ENCODE data around the gene MMRN2.
"Not testable (repeated sequence)": the region's sequence is repeated elsewhere in the genome, so short reads cannot be mapped to it uniquely, and the experiment has no call there.

Gene MMRN2

DNA sequence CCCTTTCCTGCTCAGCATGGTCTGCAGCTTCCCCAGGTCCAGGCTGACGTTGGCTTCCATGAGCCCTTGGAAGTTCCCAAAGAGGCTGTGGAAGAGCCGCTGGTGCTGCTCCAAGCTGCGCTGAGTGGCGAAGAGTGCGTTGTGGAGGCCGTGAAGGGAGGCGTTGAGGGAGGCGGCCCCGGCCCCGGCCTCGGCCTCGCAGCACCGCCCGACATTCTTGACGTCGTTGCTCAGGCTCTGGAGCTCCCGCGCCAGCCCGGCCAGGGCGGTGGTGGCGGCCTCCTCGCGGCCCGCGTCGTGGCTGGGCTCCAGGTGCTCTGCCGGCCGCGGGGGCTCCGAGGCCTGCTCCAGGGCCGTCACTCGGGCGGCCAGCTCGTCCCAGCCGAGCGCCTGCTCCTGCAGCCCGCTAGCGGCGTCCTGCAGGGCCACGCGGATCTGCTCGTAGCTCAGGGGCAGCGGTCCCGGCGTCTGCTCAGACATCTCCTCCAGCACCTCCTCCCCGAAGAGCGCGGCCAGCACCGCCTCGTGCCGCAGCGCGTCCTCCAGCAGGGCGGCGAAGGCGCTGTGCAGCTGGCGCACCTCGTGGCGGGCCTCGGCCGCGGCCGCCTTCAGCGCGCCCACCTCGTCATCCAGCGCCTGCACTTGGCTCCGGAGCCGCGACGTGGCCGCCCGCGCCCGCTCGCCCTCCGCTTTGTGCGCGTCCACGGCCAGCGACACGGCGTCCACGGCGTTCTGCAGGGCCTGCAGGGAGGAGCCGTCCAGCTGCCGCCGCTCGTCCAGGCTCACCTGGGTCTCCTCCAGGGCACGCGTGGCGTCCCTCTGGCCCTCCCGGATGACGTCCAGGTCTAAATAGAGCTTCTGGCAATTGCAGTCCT lies 14.7 kb downstream of the MMRN2 start:
- H3K4me3 ChIP-seq (ENCODE audit: low read depth, low read length), result no peak overlapping the region

DNA sequence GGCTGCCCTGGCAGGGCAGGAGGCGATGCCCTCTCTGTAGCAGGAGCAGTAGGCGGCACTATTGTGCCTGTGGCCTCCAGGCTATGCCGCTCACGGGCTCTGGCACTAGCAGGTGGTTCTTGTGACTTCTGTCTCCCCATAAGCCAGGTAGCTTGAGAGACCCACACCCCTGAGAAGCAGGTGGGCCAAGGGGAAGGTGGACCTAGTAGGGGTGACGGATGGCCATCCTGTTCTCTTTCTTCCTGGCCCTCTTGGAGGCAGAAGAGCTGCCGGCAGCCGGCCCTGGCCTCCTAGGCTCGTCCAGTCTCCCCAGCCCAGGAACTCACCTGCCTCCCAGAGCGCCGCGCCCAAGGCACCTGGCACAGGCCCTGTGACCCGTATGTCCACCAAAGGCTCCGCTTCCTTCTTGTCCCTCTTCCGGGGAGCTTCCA lies 15.4 kb downstream of the MMRN2 start:
- H3K4me3 ChIP-seq (ENCODE audit: low read depth, low read length), result no peak overlapping the region

DNA sequence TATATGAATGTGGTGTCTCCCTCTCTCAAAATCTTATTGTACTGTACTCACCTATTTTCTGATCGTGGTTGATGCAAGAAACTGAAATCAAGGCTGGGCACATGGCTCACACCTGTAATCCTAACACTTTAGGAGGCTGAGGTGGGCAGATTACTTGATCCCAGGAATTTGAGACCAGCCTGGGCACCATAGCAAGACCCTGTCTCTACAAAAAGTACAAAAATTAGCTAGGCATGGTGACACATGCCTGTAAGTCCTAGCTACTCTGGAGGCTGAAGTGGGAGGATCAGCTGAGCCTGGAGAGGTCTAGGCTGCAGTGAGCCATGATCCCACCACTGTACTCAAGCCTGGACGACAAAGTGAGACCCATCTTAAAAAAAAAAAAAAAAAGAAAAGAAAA lies 16.0 kb downstream of the MMRN2 start:
- H3K4me3 ChIP-seq (ENCODE audit: low read depth, low read length), result no peak overlapping the region

DNA sequence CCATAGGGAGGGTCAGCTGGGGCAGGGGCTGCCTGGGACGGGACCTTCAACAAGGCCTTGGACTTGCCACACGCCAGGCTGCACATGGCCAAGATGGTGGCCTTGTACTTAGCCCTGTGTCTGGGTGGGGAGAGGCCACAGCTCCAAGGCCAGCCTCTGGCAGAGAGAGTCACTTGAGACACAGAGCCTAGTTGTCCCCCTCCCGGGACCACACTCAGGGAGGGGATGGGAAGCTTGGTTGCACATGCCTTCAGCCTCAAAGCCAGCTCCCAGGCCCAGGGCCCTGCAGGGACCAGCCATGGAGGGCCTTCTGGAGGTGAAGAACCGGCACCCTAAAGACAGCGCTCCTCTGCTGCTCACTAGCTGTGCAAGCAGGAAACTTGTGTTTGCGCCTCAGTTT lies 16.7 kb downstream of the MMRN2 start:
- no peak overlapping the region for H3K4me3 ChIP-seq (ENCODE audit: low read depth, low read length)

DNA sequence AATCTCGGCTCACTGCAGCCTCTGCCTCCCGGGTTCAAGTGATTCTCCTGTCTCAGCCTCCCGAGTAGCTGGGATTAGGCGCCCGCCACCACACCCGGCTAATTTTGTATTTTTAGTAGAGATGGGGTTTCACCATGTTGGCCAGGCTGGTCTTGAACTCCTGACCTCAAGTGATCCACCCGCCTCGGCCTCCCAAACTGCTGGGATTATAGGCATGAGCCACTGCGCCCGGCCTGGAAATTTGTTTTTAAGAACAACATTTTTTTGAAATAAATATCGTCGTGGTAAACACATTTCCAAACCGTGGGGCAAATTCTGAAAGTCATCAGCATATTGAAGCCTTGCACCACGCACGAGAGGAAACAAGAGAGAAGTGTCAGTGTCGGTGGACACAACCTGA lies 17.3 kb downstream of the MMRN2 start:
- not testable (repeated sequence) for H3K4me3 ChIP-seq (ENCODE audit: low read depth, low read length)

DNA sequence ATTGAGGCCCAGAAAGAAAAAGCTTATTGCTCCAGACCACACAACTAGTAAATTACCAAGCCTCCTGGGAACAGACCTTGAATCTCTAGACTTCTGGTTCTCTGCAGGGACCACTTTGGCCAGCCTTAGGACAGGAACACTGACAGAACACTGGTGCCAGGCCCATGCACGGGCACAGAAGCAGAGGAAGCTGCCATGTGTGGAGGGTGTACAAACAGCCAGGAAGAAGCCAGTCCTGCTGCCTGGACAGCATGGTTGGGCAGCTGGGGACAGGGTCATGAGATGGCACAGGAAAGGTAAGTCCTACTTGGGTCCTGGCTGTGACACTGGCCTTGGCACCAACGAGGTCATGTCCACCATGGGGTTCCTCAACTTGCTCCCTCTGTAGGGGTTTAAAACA lies 19.2 kb downstream of the MMRN2 start:
- no peak overlapping the region for H3K4me3 ChIP-seq (ENCODE audit: low read depth, low read length)

DNA sequence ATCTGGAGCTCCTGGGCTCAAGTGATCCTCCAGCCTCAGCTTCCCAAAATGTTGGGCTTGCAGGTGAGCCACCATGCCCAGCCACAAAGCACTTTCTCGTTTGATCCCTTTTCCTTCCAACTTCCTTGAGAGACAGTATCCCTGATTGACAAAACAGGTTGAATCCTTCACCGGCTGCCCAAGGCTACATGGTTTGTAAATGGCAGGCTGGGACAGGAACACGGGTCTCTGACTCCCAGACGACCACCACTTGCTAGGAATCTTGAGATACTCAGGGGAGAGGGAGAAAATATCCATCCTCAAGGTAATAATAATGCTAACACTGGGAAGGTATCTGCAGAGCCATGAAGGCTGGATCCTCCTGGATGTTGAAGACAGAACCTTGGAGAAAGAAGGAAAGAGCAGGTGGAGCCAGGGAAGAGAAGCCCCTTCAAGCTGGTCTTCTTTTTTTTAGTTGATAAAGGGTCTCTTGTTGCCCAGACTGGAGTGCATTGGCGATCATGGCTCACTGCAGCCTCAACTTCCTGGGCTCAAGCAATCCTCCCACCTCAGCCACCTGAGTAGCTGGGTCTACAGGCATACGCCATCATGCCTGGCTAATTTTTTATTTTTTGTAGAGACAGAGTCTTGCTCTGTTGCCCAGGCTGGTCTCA lies 19.8 kb downstream of the MMRN2 start:
- H3K4me3 ChIP-seq (ENCODE audit: low read depth, low read length), result no peak overlapping the region

DNA sequence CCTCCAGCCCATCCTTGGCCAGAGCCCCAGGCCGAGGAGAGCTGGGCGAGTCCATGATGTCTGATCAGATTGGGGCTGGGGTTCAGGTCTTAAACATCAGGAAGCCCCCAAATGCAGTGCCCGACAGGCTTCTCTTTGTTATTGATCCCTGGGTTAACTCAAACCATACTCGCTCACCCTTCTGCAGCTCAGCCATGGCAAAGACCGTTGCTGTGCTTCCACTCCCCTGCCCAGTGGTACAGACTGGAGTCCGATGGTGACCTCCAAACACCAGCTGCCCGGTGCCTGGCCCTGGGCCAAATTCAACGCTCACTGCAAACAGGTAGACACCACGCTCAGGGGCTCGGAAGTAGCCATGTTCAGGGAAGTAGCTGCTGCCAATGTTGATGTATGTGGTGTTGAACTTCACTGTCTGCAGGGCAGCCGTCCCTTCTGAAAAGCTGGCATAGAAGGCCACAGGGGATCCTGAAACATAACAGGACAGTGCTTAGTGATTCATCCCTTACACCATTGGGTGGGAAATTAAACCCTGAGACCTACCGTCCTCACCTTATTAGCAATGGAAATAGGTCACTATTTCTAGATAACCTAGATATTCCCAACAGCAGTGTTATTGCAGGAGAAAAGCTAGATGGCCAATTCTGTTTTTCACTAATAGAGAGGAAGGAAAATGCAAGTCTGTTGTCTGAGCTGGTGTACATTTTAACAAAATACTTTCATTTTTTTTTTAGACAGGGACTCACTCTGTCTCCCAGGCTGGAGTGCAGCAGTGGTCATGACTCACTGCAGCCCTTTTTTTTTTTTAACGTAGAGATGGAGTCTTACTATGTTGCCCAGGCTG lies 20.5 kb downstream of the MMRN2 start:
- no peak overlapping the region for H3K4me3 ChIP-seq (ENCODE audit: low read depth, low read length)

DNA sequence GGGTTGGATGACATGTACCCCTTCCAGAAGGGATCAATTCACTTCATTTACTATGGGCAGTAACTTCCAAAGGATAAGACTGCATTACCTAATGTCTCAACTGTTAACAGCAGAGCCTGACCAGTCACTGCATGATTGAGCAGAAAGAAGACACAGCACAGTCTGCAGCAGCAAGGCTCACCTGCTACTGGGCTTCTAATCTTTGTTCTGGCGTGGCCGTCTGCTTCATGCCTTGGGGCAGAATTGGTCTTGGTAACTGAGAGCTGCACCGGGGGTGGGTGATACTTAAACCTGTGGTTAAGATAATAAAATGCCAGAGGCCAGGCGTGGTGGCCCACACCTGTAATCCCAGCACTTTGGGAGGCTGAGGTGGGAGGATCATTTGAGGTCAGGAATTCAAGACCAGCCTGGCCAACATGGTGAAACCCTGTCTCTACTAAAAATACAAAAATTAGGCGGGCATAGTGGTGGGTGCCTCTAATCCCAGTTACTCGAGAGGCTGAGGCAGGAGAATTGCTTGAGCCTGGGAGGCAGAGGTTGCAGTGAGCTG lies 23.2 kb downstream of the MMRN2 start:
- not testable (repeated sequence) for H3K4me3 ChIP-seq (ENCODE audit: low read depth, low read length)

DNA sequence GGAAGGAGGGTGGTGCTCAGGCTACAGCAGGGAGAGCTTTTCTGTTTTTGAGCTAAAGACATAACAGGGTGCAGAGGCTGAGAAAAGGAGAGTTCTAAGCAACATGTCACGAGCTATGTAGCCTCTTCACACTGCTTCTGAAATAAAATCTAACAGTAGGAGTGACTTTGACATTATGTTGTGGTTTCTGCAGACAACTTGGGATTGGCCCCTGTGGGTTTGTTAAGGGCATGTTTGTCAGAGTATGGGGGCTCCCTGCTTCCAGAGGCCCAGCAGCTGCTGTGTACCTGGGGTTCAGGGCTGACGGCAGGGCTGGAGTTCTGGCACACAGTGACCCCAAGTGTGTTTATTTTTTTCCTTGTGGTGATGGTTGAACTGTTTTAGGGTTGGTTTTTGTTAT lies 24.7 kb downstream of the MMRN2 start:
- H3K4me3 ChIP-seq (ENCODE audit: low read depth, low read length), result no peak overlapping the region

DNA sequence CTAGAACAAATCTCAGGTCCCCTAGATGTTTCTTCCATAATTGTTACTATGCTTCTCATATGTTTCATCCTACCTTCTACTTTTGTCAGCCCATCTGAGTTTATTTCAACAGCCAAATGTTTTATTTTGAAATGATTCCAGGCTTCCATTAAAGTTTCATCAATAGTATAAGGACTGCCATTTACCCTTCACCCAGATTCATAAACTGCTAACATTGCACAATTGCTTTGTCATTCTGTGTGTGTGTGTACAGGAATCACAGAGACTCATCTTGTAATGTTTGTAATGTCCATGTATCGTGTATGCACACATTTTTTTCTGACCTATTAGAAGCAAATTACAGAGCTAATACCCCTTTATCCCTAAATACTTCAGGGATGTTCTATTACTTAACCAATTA lies 25.5 kb downstream of the MMRN2 start:
- no peak overlapping the region for H3K4me3 ChIP-seq (ENCODE audit: low read depth, low read length)

DNA sequence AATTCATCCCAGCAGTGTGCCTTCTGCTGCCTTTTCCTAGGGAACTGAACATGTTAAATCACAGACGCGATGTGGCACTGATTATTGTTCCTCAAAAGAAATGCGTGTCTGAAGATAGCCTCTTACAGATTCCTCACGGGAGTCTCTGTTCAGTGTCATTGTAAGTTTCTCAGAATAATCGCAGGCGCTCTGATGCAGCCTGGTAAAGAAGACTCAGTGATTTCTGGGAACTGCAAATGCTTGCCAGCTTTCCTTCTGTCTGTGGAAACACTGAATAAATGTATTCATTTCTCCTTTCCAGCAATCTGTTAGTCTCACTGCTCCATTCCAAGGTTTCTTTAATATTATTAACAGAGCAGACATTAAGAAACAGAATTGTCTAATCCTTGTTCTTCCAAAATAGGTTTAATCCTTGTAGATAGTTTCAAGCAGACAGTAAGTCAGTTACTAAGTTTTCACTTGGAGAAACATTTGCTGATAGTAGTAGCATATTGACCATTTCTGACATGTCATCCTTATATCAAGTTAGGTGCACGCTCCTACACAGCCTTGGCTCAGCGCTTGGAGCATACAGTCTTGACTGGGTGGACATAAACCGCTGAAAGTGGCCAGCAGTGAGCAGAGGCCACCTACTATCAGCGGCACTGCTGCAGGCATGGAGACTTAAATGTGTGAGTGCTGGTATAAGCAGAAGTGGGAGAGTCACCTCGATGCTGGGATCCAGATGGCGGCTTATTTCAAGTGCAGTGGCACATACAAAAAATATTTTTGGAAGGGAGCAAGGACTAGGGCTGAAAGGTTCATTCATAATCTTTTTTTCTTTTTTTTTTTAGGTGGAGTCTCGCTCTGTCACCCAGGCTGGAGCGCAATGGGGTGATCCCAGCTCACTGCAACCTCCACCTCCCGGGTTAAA lies 27.7 kb downstream of the MMRN2 start:
- H3K4me3 ChIP-seq (ENCODE audit: low read depth, low read length), result no peak overlapping the region

DNA sequence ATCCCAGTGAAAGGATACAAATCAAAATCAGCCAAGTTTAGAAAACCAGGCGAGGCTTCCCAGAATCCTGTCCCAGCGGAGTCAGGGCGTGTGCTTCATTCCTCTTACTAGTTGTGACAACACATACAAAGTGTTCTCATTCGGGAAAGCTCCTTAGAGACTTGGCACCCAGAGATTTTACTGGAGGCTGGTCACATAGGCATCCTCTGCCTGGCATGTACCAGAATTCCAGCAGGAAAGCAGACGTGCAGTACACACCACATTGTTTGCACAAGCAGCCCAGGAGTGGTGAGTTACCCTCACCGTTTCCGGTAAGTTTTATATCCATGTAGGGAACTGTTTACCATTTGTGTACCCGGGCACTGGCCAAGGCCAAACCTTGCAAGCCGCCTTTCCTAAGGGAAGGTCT lies 34.9 kb downstream of the MMRN2 start:
- no peak overlapping the region for H3K4me3 ChIP-seq (ENCODE audit: low read depth, low read length)

DNA sequence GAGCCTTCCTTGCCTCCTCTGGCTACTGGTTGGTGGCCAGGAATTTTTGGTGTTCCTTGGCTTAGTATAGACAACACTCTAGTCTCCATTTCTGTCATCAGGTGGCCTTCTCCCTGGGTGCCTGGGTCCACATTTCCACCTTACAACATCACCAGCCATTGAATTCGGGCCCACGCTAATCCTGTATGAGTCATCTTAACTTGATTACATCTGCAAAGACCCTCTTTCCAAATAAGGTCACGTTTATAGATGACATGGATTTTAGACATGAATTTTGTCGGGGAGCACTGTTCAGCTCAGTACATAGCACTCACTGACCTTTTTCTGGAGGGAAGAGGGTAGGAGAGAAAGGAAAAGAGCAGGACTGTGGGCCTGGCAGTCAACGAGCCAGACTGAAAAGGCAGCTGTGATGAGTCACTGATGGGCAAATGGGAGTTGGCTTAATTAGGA lies 39.4 kb downstream of the MMRN2 start:
- no peak overlapping the region for H3K4me3 ChIP-seq (ENCODE audit: low read depth, low read length)

DNA sequence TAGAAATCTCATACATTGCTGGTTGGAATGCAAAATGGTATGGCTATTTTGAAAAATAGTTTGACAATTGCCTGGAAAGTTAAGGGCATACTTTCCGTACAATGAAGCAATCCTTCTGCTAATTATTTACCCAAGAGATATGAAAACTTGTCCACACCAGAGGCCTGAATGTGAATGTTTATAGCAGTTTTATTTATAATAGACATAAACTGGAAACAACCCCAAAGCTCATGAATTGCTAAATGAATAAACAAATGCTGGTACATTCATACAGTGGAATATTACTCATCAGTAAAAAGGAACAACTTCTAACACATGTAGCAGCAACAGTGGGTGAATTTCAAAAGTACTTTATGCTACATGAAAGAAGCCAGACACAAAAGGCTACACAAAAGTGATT lies 42.7 kb downstream of the MMRN2 start:
- no peak overlapping the region for H3K4me3 ChIP-seq (ENCODE audit: low read depth, low read length)

DNA sequence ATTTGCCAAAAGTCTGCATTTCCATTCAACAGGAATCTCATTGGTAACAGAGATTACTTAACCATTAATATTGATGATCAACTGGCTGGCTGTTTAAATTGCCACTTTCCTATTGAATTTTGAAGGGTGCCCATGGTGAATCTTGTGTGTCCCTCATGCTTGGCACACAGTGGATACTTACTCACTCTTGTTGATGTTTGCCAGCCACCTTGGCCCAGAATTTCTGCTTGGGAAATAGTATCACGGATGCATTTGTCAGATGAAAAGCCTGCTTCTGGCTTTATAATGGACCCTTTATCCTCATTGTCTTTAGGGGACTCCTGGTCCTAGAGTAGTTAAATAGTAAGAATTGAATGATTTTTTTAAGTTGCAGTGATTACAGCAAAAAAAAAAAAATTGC lies 52.0 kb downstream of the MMRN2 start:
- H3K4me3 ChIP-seq (ENCODE audit: low read depth, low read length), result no peak overlapping the region

DNA sequence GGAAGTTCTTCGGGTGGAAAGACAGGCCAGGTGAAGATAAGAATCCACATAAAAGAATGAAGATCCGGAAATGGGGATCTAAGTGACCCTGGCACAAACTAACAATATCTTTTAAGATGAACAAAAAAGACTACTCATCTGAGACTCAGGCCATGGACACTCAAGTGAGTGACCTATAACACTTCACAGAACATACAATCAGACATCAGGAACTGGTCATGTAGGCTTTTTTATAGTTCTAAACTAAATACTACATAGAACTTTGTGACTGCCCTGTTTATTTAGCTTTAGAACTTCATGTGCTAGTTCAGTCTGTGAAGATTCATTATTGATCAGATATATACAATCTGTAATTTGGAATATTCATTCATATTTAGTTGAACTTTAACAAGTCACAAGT lies 52.8 kb downstream of the MMRN2 start:
- H3K4me3 ChIP-seq (ENCODE audit: low read depth, low read length), result no peak overlapping the region

DNA sequence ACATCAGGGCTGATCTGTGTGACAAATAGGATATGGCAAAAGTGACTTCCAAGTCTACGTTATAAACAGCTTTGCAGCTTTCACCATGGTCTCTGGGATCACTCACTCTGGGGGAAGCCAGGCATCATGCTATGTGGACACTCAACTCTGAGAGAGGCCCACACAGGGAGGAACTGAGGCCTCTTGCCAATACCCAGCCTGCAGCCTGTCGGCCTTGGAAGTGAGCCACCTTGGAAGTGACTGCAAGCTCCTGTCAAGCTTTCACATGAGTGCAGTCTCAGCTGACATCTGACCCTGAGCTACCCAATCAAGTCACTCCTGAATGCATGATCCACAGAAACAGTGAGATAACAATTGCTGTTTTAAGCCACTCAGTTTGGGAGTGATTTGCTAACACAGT lies 56.5 kb downstream of the MMRN2 start:
- no peak overlapping the region for H3K4me3 ChIP-seq (ENCODE audit: low read depth, low read length)

DNA sequence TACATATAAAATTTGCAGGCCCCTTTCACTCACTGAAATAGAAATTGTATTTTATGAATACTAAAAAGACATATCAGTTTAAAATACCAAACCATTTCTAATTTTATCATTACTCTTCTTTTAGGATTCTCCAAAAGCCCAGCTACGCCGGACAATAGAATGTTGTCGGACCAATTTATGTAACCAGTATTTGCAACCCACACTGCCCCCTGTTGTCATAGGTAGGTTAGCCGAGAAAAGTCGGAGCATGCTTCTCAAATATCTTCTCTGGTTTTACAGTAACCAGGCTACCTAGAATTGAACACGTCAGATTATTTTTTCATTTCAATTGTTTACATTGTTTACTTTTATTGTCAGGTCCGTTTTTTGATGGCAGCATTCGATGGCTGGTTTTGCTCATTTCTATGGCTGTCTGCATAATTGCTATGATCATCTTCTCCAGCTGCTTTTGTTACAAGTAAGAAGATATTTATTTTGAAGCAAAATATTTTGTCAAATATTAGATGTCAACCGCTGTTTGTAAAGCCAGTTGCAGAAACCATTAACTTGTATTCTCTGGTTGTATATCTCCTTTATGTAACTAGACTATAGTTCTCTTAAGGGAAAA lies 57.6 kb downstream of the MMRN2 start:
- no peak overlapping the region for H3K4me3 ChIP-seq (ENCODE audit: low read depth, low read length)

DNA sequence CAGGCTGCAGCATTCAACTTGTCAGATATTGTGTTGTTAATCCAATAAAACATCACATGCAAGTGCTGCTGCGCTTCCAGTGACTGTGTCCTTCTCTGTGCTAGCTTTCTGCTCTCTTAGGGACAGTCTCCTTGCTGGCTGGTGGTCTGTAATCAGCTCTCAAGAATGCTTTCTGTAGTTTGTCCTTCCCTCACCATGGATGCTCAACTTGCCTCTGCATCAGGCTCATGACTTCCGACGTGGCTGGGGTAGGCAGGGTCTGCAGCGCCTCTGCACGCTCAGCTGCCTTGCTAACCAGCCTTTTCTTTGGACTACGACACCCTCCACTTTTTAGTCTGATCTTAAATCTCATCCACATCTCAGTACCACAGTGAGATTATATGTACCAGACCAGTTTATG lies 58.3 kb downstream of the MMRN2 start:
- H3K4me3 ChIP-seq (ENCODE audit: low read depth, low read length), result no peak overlapping the region
